HG03571 (cell line): ENCODE results near the gene LAMTOR2.
"Not testable (repeated sequence)": the region's sequence is repeated elsewhere in the genome, so short reads cannot be mapped to it uniquely, and the experiment has no call there.

ENCODE experiments used
- ATAC-seq: cut with Tn5 transposase; IDR thresholded peaks from one replicate; pipeline ENCODE4 v1.9.1; 2021; ENCODE audit not compliant: unreplicated experiment

Gene LAMTOR2

GRCh38 chr1:156054500-156055280, at the start of gene LAMTOR2:
LAMTOR2 (plus strand) TSS chr1:156054782; CDS start chr1:156054890, 108 bp downstream.
- peak; percentile 66 for ATAC-seq

GRCh38 chr1:156004843-156005584, 49.6 kb upstream of the LAMTOR2 start:
- ATAC-seq: no peak

DNA sequence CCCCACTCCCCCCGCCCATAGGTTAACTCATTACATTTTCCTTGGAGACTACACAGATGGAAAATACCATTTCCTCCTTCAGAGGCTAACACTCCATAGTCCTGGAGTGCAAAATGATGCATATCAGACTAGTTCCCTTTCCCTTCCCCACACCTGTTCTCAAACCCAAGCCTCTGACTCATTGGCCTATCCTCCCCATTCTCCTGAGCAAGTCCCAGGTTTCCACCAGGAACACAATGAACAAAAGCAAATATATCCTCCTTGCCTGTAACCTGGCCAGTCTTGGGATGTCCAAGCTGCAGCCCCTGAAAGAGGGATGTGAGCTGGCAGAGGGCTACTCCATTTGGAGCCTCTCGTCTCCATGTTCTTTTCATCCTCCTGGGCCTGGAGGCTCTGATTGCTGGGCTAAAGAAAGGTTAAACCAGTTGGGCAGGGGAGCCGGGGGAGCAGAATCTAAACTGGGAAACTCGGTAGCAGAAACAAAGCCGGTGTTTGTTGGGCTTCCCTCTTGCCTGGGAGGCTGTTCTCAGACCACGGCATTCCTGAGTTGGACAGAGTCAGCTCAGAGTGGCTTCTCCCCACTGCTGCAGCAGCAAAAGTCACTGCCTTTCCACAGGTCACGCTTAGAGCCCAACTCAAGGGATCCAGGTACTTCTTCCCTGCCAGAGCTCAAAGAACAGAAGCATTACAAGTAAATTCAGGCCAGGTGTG, 47.8 kb upstream of the LAMTOR2 start:
- no peak for ATAC-seq

GRCh38 chr1:156009404-156009803, 45.2 kb upstream of the LAMTOR2 start:
- no peak for ATAC-seq

DNA sequence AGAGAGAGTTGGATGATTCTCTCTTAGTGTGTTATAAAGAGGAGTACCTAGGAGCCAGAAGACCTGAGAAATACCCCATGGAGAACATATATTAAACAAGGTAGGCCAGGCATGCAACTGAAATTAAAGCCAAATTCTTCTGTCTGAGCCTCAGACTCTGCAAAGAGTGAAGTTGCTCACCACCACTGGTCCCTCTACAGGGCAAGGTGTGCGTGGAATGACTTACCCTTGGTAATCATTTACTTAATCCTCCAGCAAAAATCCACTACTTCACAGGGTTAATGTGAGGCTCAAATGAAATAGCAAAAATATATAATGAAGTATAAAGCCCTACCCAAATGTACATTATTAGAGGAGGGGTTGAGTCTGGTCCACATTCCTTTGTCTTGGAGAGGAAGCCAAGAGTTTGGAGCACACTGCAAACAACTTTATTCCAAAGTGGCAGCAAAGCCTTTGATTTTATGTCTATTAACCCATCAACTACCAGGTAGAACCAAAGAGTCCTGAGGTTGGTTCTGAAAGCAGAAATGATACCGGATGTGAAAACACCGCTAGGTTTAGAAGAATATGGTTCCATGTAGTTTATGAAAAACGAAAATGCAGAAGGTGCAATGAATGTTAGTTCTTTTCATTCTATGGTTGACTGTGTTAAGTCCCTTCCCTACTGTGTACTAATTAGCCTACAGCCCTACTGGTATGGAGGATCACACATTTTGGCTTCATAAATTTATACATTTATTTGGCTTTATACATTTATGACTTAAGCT, 42.3 kb upstream of the LAMTOR2 start:
- peak; percentile 68 for ATAC-seq

DNA sequence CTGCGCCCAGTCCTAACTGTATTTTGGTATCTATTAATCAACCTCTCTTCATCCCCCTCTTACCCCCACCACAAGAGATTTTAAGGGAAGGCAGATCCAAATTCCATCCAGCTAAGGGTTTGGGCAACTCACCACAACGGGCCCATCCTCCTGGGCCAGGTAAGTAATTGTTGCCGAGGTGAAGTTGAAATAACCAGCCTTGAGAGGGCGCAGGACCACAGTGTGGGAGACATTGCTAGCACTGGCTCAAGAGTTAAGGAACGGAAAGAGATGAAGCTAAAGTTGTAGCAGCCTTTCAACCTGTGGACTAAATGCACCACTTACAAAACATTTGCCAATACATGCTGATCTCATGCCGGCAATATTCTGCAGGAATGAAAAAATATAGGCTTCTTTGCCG, 39.8 kb upstream of the LAMTOR2 start:
- no peak for ATAC-seq

- ATAC-seq: no peak
Observed at GRCh38 chr1:156019946-156020292, 34.7 kb upstream of the LAMTOR2 start.

- peak; percentile 71 for ATAC-seq
Observed at GRCh38 chr1:156020293-156021092, 34.1 kb upstream of the LAMTOR2 start, which contains the start of gene SSR2. SSR2 (minus strand) TSS chr1:156020951; CDS start chr1:156020167, 784 bp downstream.

- ATAC-seq: no peak
Observed at GRCh38 chr1:156021093-156021428, 33.5 kb upstream of the LAMTOR2 start.

DNA sequence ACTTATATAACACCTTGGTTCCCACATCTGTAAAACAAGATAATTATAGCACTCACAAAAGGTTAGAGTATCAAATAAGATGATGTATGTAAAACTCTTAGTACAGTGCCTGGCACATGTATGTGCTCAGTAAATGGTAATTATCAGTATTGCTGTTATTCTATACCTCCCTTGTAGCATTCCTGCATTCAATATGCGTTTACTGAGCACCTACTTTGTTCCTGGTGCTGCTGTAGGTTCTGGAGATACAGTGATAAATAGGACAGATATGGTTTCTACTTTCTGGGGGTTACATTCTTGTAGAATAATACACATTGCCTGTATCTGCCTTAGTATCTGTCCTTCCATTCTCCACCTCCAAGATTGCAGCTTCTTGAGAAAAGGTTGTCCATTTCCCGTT, 32.6 kb upstream of the LAMTOR2 start:
- no peak for ATAC-seq

DNA sequence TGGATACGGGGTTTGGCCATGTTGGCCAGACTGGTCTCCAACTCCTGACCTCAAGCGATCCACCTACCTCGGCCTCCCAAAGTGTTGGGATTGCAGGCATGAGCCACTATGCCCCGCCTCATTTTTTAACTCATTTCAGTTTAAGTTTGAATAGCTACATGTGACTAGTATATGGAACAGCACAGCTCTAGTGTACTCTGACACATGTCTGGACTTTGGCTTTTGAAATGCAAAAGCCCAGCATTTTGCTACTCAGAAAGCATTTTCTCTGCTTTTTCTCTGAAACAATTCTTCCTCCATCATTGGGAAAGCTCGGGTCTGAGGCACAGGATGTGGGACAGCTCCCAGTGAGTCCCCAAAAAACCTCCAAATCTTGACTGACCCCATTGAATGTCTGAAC, 29.8 kb upstream of the LAMTOR2 start:
- no peak for ATAC-seq

DNA sequence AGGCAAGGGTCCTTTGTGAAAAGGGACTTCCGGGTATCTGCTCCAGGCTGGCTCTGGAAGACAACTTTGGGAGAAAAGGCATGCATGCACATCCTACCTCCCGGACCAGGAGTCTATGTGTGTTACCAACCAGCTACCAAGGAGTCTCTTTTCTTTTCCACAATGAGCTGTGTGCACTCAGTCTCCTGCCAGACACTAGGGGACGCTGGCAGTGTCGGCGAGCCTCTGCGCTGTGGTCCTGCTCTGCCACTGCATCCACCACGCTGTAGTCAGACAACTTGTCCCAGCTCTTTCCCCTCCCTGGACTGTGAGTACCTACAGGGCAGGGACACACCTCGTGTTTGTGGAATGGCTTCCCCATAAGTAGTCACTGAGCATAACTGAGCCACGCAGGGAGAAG, 28.7 kb upstream of the LAMTOR2 start:
- no peak for ATAC-seq

DNA sequence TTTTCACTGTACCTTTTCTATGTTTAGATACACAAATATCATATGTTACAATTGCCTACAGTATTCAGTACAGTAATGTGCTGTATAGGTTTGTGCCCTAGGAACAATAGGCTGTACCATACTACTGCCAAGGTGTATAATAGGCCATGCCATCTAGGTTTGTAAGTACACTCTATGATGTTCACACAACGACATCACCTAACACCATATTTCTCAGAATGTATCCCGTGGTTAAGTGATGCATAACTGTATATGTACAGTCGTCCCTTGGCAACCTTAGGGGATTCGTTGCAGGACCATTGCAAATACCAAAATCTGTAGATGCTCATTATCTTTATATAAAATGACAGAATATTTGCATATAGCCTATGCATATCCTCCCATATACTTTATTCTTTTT, 28.0 kb upstream of the LAMTOR2 start:
- ATAC-seq: no peak

GRCh38 chr1:156033011-156033410, 21.6 kb upstream of the LAMTOR2 start:
- ATAC-seq: no peak

DNA sequence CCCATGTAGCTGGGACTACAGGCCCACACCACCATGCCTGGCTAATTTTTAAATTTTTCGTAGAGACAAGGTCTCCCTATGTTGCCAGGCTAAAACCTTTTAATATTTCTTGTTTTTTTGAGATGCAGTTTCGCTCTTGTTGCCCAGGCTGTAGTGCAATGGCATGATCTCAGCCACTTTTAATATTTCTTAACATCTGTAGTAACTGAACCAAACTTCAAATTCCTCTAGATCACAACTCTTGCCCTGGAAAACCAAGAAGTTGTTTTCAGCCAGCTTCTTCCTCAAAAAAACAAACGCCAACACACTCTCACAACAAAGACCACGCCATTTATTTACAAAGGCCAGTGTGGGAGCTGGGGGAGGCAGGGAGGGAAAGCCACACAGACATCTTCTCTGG, 19.6 kb upstream of the LAMTOR2 start:
- not testable (repeated sequence) for ATAC-seq

GRCh38 chr1:156042828-156043227, 11.8 kb upstream of the LAMTOR2 start:
- no peak for ATAC-seq

GRCh38 chr1:156045076-156045475, 9.5 kb upstream of the LAMTOR2 start:
- no peak for ATAC-seq

- ATAC-seq: no peak
Observed at GRCh38 chr1:156048663-156049258, 5.8 kb upstream of the LAMTOR2 start.

DNA sequence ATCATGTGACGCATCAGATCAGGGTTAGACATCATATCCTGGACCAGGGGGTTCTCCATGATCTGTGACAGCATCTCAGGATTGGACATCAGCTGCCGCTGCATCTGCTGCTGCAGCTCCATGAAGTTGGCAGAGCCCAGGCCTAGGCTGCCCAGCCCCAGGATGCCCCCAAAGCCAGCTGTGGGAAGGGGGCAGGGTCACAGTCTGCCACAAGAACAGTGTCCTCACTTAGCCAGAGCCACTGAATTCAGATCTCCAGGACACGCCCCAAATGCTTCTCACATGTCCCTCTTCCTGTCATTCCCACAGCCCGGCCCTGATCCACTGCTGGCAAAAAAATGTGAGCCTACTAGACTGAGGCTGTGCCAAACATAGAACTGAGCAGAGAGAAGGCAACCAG, 4.2 kb upstream of the LAMTOR2 start:
- no peak for ATAC-seq
